GM12864 (cell line): Measurements from ENCODE around the gene FBRSL1.

Experiments
- DNase-seq: peaks from one replicate; pipeline ENCODE4 v3.0.0-alpha.2; 2011; ENCODE audit warnings: low read depth
- H3K4me3 ChIP-seq: 2 replicates; pipeline ENCODE4 v1.5.1; 2011; ENCODE audit warnings: mild to moderate bottlenecking, low read depth, low read length, control low read depth
- TF ChIP-seq, protein P1 (sequence below): IDR thresholded peaks from 2 replicates; pipeline ENCODE4 v1.5.1; 2011; ENCODE audit warnings: low read depth, mild to moderate bottlenecking, moderate library complexity, low read length, control low read depth, inconsistent platforms; ENCODE audit errors: missing control alignments

The FBRSL1 gene

GRCh38 chr12:132502882-132503193, 12.9 kb downstream of the FBRSL1 start:
- DNase-seq, result no peak
- TF ChIP-seq, protein P1, sequence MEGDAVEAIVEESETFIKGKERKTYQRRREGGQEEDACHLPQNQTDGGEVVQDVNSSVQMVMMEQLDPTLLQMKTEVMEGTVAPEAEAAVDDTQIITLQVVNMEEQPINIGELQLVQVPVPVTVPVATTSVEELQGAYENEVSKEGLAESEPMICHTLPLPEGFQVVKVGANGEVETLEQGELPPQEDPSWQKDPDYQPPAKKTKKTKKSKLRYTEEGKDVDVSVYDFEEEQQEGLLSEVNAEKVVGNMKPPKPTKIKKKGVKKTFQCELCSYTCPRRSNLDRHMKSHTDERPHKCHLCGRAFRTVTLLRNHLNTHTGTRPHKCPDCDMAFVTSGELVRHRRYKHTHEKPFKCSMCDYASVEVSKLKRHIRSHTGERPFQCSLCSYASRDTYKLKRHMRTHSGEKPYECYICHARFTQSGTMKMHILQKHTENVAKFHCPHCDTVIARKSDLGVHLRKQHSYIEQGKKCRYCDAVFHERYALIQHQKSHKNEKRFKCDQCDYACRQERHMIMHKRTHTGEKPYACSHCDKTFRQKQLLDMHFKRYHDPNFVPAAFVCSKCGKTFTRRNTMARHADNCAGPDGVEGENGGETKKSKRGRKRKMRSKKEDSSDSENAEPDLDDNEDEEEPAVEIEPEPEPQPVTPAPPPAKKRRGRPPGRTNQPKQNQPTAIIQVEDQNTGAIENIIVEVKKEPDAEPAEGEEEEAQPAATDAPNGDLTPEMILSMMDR, result no peak
- H3K4me3 ChIP-seq, result no peak overlapping the region

DNA sequence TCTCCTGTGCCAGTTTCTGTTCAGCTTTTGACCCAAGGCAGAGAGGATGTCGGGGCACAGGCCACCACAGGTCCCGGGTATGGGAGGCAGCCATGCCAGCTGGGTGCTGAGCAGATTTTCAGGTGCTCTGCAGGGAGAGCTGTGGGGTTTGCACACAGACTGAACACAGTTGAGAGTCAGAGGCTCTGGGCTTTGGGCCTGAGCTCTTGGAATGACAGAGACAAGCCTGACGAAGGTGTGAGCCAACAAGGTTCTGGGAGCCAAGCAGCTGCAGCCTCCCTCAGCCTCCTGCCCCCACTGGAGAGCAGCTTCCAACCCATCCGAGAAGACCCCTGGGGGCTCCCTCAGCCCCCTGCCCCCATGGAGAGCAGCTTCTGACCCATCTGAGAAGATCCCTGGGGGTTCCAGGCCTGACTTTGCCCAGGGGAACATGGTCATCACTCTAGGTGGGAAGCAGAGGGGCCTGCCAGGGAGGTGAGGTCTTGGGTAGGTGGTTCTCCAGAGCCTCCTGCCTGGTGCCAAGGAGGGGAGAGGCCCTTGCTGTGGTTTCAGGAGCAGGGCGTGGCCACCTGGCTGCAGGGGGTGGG, 13.8 kb downstream of the FBRSL1 start:
- DNase-seq, result no peak
- TF ChIP-seq, protein P1, result no peak
- H3K4me3 ChIP-seq, result no peak overlapping the region

- TF ChIP-seq, protein P1, result no peak
- no peak for DNase-seq
Observed at GRCh38 chr12:132505105-132505851, 15.3 kb downstream of the FBRSL1 start.

GRCh38 chr12:132505852-132506219, 15.9 kb downstream of the FBRSL1 start:
- TF ChIP-seq, protein P1, result no peak
- no peak overlapping the region for H3K4me3 ChIP-seq
- no peak for DNase-seq

More at GRCh38 chr12:132505105-132505851, 15.3 kb downstream of the FBRSL1 start:
- H3K4me3 ChIP-seq, result no peak overlapping the region

DNA sequence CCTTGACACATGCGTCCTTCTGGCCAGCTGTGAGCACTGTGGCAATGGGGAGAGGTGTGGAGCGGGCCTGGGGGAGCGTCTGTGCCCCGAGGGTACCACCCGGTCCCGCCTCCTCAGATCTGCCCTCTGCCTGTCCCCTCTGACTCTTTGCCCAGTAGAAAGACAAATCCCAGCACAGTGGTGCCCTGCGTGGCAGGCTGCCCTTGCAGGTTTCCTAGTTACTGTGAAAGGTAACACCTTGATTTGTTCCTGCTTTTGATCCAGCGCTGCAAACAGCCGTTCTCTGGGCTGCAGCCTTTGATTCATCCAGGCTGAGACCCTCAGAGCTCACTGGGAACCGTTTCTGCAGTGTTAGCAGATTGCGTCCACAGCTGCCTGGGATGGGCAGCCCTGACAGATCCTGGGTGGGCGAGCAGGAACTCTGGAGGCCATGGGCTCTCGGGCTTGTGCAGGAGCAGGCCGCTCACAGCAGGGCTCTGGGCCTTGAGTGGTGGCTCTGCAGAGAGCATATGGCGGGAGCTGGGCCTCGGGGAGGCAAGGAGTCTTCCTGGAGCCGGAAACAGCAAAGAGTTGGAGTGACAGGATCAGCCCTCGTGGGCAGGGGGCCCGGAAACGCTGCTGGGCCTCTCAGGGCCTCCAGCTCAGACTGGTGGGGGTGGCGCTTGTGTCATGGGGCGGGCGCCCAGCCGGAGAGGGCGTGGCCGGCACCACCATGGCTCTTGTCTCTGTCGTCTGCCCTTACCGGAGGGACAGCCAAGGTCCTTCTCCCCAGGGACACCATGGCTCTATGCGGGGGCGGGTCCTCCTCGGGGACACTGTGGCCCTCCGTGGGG, 16.6 kb downstream of the FBRSL1 start:
- DNase-seq, result no peak
- TF ChIP-seq, protein P1, result no peak
- no peak overlapping the region for H3K4me3 ChIP-seq

DNA sequence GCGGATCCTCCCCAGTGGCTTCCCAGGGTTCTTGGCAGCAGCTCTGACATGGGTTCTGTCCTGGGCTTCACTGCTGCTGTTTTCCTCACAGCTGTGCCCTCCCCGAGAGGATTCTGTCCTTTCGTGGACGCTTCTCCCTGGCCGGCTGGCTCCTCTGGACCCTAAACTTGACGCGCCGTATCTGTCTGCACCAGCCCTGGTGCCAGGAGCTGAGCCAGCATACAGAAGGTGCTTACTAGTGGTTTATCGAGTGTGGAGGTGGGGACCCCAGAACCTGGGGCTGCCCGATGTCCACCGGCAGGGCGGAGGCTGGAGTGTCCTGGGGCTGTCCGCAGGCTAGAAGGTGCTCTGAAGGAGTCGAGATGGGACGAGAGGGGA, 17.2 kb downstream of the FBRSL1 start:
- no peak for DNase-seq
- H3K4me3 ChIP-seq, result no peak overlapping the region
- TF ChIP-seq, protein P1, result no peak
